GM19397 (cell line): ENCODE data around the gene XRCC4.
A peak's percentile ranks its signal among the peaks of the same experiment; 100 is the strongest.
"Not testable (repeated sequence)": the region's sequence is repeated elsewhere in the genome, so short reads cannot be mapped to it uniquely, and the experiment has no call there.

Experiments
- ATAC-seq: cut with Tn5 transposase; IDR thresholded peaks from one replicate; pipeline ENCODE4 v1.9.1; 2021; ENCODE audit warnings: mild to moderate bottlenecking, moderate library complexity; ENCODE audit not compliant: unreplicated experiment

The XRCC4 gene

DNA sequence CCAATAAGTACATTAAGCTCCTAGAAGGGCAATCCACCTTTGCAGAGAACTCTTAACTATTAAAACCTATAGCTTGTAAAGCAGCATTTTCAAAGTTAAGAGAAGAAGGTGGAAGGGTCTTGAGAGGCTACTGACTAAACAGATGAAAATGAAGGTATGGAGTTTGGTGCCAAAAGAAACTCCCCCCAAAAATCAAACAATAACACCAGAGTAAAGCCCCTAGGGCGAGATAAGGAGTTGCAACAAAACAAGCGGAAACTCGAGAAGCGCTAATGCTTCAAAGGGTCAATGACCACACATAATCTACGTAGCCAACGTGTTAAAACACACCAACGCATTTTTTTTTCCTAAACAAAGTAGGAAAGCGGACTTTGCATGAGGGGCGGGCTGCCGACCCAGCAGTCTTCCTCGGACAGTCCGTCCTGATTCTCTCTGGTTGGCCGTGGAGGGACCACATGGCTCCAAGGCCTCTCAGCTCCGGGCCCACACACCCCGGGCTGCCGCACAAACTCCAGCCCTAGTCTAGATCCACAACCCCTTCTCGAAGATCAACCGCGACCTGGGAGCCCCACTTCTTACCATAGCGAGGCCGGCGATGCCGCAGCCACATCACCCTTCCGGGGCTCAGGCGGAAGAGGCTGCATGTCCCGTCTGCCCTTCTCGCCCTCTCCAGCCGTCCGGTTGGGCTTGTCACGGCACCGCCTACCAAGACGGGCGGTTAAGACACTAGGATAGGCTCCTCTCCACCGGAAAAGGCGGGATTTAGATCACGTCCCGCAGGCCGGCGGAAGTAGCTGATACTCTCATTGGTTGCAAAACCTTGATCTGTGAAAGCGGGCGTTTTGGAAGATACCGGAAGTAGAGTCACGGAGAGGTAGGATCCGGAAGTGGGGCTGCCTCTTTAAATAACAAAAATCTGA lies at the start of gene XRCC4, which contains the start of gene TMEM167A:
Gene XRCC4 (plus strand): TSS at position 806 of the 920 bp plus-strand sequence. CDS start 27,373 bp downstream, outside the sequence.
Gene TMEM167A (minus strand): TSS at position 653 of the 920 bp plus-strand sequence. CDS start 71 bp downstream, at position 582.
- ATAC-seq, result peak; percentile 98

DNA sequence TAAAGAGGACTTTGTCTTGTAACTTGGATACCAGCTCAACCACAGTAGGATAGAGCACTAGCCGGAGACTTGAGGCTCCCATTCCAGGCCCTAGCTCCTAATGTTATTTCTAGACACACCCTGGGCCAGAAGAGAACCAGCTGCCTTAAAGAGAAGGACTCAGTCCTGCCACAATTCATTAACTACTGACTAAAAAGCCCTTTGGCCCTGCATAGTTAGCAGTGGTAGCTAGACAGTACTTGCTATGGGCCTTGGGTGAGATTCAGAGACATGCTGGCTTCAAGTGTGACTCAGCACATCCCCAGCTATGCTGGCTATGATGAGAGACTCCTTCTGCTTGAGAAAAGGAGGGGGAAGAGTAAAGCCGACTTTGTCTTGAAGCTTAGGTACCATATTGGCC lies 47.4 kb upstream of the XRCC4 start:
- ATAC-seq, result no peak

DNA sequence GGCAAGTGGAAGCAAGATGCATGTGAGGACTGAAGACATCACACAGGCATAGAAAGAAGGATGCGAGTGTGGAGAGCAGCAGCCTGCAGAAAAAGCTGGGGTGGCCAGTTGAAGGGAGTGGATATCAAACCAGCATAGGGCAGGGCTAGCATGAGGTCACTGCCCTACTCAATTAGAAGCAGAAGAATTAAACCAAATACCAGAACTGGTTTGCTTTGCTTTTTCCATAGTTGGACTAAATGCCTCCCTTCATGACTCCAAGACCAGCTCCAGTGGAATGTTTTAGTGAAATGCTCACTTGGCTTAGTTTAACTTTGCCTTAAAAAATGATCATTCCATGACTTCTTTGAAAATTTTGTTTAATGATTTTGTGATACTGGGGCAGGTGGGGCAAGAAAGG lies 46.0 kb upstream of the XRCC4 start:
- ATAC-seq, result no peak

DNA sequence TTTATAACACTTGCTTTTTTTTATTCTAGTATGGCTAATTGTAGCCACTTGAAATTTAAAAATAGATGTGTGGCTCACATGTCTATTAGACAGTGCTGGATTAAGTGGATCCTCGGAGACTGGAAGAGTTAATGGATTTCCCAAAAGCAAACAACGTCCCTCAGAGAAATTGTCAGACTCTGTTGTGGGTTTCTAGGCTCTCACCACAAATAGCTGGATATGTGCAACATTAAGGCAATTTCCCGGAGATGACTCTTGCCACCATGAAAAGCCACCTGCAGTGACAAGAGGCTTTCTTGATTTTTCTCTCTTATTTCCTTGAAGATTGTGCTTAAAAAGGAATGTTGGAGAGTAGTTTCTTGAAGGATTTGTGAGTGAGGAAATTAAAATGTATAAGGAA lies 43.3 kb upstream of the XRCC4 start:
- ATAC-seq, result no peak

DNA sequence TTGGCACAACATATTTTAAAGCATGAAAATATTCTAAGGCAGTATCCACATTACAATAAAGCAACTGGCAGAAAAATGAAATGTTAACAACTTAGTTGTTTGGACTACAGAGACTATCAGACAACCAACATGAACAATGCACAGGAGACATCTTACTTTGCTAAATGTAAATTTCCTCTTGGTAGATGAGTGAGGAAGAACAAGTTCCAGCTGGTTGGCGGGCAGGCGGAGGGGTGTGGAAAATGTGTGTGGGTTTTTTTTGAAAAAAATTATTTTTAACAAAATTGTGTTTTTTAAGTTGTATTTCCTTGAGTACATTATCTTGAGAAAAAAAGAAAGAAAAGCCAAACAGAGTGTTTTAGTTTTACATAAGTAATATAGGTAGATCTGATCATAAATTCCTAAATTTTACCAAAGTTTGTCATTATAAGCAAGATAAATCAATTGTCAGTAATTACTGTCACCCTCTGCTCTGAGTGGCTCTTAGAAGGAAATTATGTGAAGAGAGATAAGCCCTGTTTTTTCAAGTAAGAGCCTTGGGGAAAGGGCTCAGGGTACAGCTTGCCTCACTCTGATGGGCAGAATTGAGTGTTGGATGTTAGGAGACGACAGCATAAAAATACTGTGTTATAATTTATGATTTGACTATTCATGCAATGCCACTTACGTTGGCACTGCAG lies 42.7 kb upstream of the XRCC4 start:
- no peak for ATAC-seq

DNA sequence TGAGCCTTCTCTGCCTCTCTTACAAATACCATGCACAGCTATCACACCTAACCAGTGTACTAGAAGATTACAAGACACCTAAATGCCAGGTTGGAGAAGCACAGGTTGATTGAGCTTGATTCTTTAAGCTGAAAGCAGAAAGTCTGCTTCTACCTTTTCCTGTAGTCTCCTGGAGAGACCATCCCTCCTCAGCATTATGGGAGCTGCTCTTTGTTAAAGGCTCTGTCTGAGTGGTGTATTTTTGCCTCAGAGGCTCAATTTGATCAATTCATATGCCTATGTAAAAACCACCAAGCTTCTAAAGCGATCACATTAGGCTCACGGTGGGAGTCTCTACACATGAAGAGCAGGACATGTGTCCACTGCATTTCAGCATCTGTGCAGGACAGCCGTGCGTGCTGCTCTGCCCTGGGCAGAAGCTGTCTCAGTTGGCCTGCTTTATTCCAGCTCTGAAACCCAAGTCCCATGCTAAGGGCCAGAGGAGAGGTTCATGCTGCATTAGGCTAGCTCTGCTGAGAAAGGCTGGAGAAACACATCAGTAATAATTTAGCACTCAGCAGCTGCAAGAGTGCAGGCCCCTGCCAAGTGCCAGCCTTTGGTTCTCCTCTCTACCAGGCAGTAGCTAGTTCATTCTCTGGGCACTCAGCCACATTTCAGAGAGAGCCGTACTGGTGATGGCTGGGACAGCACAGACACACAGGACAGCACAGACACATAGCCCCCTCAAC lies 41.8 kb upstream of the XRCC4 start:
- no peak for ATAC-seq

DNA sequence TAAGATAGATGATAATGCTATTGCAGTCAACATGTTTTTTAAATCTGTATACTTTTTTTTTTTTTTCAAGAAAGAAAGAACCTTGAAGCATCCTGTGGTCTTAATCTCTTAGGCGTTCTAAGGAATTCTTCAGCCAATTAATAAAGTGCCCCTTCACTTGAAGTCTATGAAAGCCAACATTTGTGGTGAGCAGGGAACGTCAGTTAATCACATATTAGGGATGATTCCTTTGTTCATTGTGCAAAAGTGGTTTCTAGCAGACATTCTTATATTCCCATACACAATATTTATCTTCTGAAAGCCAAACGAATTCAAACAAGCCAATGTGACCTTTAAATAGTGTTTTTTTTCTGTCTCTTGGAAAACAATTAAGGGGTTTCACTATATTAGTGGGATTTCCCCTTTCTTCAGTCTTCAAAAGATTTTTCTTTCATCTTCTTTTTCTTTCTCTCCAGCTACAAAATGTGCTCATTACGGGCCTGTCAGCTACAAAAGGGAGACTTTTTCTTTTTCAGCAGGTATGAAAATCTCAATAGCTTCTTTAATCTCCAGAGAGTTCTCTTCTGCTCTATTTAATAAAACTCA lies 40.3 kb upstream of the XRCC4 start:
- no peak for ATAC-seq

DNA sequence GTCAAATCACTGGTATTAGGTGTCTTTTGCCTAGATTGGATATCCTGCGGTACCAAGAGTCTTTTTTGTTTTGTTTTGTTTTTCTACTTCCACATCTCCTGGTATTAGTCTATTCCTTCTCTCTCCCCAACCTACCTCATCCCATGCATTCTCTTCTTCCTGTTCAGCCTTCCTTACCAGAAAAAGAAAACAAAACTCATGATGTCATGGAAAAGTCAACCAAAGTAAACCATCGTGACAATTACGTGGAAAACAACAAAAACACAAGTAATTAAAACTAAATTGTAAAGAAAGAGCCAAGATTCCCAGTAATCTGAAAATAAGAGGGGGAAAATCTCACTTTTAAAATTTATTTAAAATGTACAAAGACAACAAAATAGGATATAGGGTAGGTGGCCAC lies 38.4 kb upstream of the XRCC4 start:
- no peak for ATAC-seq

DNA sequence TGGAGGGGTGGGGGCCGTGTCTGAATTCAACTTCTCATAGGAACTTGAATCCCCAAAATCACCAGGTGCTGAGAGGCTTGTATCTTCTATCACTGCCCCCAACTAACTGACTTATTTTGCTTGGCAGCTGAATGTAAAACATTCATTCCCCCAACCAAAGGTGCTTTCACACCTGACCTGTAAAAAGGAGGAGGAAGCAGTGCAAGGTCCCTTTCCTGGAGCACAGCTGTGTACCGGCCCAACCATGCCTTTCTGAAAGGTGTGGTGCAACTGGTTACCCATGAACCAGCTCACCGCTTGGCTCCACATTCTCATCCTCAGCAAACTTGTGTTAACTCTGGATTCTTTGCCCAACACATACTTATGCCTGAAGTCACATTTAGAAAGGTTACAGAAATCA lies 34.8 kb upstream of the XRCC4 start:
- no peak for ATAC-seq

DNA sequence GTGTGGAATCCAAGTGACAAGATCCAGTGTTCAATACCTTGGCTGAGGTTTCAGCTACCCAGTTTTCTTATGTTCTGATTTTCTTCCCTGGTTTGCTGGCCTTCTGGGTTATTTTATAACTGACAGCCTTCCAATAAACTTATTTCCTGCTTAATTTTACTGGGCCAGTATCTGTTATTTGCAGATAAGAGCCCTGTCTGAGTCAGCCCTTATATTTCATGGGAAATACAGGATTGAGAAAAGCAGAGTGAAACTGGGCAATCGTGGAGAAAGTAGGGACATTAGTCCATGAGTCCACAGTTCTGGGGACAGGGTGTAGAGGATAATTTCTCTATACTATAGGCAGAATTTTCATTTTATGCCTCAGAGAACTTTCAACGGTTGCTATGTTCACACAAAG lies 32.4 kb upstream of the XRCC4 start:
- ATAC-seq, result no peak

DNA sequence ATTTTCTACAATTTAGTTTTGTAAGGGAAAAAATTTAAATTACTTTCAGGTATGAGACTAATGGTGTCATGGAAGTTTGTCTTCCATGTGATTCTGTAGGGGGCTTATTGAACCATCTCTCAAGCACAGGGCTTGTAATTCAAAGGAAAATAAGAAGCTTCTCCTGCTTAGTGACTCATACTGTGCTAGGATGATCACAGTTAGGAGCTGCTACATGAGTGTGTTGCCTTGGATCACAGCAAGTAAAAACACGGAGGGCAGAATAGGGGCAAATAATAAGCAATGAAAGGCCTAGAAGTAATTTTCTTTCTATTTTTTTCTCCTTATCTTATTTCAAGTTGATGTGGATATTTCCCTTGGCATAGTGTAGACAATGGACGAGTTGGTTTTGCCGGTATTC lies 29.1 kb upstream of the XRCC4 start:
- ATAC-seq, result no peak

DNA sequence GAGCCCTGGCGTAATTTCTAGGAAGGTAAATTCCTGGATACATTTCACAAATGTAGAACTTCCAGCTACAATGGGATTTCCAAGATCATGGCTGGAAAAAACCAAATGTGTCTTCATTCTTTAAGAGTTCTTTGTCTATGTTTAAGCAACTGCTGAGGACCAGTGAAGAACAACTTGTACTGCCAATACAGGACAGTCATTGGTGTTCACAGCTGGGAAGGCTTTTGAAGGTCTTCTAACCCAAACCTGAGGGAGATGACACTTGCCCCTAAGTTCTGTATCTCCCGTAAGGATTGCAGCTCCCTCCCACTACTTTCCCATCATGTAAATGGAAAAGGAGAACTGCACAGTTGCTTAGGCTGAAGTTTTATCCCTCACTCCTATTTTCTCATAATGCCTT lies 28.5 kb upstream of the XRCC4 start:
- no peak for ATAC-seq

DNA sequence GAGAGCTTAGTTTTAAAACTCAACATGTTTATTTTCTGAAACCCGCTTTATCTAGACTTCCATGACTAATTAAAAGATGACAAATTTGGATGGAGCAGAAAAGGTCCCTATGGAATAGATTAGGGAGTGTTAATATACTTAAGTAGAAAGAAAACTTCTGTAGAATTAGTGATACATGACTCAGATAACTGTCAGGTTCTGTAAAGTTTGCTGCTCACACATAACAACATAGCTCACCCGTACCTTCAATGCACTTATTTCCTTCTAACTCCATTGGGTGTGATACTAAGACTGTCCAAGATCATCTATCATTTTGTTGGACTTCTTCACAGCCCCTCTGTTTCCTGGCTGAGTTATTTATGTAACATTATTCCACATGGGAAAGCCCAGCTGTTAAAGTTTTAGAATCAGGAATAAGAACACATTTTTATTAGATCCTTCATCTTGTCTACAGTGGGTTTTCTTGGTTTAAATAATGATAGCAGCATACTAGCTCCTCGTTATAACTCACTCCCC lies 27.9 kb upstream of the XRCC4 start:
- no peak for ATAC-seq

DNA sequence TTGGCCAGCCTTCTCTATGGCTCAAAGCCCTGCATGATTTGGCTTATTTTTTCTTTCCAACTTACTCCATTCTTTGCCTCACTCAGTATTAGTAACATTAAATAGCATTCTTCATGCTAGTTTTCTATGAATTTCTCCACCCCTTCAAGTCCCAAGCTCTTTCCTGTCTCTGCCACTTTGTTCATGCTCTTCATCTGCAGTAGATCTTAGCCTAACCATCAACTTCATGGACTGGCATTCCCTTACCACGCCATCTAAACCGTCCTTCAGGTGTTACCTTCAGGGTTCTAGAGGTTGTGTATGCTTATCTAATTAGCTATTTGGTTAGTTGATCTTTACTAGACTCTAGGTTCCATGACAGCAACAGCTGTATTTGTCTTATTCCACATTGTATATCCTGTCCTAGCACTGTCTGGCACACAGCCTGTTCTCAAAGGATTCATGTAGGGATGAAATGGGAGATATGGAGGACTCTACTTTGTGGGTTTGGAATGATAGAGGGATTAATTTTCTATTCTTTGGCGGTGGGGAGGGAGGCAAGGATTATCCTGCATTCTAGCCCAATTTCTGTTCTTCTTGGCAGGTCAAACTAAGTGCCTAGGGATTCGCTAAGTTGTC lies 26.5 kb upstream of the XRCC4 start:
- ATAC-seq, result no peak

DNA sequence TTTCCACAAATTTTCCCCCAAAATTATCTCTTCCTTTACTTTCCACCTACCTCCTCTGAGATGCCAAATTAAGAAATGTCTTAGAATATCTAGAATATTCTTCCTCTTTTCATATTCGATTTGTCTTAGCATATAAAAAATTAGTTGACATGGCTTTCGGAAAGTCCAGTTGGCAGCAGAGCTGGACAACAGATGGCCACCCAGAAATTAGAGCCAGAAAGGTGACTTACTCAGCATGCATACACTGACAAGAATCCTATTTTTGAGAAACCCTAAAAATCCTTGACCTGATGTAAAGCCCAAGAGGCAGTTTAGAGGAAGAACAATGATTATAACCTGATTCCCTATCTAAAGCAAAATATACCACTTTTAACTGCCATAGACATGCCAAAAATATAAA lies 22.2 kb upstream of the XRCC4 start:
- ATAC-seq, result no peak

DNA sequence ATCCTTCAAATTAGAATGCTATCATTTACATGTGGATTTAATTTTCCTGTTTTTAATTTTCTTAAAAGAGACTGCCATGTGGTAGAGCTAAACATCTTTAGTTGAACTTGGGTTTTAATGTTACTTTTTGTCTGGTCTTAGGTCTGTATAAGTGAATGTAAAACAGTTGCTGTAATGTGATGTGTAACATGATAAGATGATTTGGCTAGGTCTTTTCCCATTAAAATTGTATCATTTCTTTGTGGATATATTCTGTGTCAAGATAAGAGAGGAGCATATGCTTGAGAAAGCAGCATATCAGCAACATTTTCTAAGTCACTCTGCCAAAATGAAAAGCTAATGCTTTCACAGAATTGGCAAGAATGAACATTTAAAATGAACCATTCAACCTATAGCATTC lies 18.6 kb upstream of the XRCC4 start:
- no peak for ATAC-seq

DNA sequence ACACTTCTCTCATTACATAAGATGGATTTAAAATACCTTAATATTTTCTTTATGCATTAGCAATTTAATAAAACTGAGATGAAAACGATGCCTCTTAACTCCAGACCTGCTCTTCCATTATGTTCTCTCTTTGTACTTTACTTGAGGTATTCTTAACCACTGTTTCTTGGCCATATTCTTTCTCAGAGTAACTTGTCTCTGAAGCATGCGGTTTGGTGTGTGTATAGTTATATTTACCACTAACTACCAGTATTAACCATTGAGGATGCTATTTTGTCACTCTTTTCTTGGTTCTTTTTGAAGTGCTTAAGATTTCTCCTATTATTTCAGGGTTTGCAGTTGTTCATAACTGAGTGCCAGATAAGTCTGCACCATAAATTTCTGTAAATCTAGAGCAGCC lies 18.0 kb upstream of the XRCC4 start:
- ATAC-seq, result no peak

DNA sequence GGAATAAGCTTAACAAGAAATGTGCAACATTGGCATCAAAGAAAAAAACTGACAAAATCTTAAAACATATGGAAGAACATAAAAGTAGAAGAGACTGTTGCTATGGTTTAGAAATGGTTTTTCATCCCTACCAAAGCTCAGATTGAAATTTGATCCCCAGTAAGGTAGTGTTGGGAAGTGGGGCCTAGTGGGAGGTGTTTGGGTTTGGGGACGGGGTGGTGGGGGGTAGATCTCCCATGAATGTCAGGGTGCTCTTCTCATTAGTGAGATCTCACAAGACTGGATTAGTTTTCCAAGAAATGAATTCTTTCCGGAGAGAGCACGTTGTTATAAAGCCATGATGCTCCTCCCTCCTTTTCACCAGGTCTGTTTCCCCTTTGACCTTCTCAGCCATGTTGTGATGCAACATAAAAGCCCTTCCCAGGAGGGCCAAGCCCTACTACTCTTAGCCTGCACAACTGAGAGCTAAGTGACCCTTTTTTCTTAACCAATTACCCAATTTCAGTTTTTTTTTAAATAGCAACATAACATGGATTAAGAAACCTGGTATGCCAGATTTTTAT lies 10.7 kb upstream of the XRCC4 start:
- no peak for ATAC-seq

DNA sequence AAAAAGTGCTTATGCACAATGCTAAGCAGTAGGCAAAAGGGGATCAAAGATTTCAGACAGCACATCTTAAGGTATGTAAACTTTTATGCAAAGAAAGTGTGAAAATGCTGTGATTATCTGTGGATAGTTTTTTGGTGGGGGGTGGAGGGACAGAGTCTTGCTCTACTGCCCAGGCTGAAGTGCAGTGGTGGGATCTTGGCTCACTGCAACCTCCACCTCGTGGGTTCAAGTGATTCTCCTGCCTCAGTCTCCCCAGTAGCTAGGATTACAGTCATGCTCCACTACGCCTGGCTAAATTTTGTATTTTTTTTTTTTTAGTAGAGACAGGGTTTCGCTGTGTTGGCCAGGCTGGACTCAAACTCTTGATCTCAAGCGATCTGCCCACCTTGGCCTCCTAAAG lies 10.0 kb upstream of the XRCC4 start:
- not testable (repeated sequence) for ATAC-seq
